GM23338 (cell line): ENCODE data around the gene SYT14.

ENCODE experiments used
- CREB1 ChIP-seq: fragments of 250-450 bp; sonication (Bioruptor Pico); IDR thresholded peaks from 2 replicates; pipeline ENCODE4 v1.5.0; 2020; ENCODE audit warnings: low read depth, mild to moderate bottlenecking, moderate library complexity
- EZH2 ChIP-seq: fragments of 200-600 bp; sonication (generic); IDR thresholded peaks from one replicate; pipeline ENCODE4 v1.8.0; 2017; ENCODE audit warnings: antibody characterized with exemption, mild to moderate bottlenecking, low read depth; ENCODE audit not compliant: unreplicated experiment
- JUNB ChIP-seq: IDR thresholded peaks from one replicate; pipeline ENCODE4 v1.6.1; 2016; ENCODE audit warnings: antibody characterized with exemption; ENCODE audit not compliant: unreplicated experiment
- POLR2AphosphoS5 ChIP-seq: IDR thresholded peaks from 2 replicates; pipeline ENCODE4 v1.6.1; 2016; ENCODE audit warnings: antibody characterized with exemption, low read depth
- ZNF114 ChIP-seq: fragments of 250-450 bp; sonication (Bioruptor Pico); IDR thresholded peaks from 2 replicates; pipeline ENCODE4 v1.5.0; 2020; ENCODE audit warnings: mild to moderate bottlenecking, moderate library complexity
- TF ChIP-seq, protein P1 (sequence below), 2 experiments: fragments of 200-600 bp in 1 of 2; sonication (generic) in 1 of 2; conservative IDR thresholded peaks; 2 replicates each; pipeline versions ENCODE4 v1.5.1 to v1.6.1; 2016 to 2017; ENCODE audit warnings: antibody characterized with exemption in 2 of 2, low read depth in 2 of 2, mild to moderate bottlenecking in 2 of 2, moderate library complexity in 1 of 2
- TF ChIP-seq, protein P2 (sequence below): IDR thresholded peaks from one replicate; pipeline ENCODE4 v1.6.1; 2018; ENCODE audit warnings: antibody characterized with exemption; ENCODE audit not compliant: unreplicated experiment
- TF ChIP-seq, protein P3 (sequence below): IDR thresholded peaks from 2 replicates; pipeline ENCODE4 v1.6.1; 2016; ENCODE audit warnings: antibody characterized with exemption

DNA sequence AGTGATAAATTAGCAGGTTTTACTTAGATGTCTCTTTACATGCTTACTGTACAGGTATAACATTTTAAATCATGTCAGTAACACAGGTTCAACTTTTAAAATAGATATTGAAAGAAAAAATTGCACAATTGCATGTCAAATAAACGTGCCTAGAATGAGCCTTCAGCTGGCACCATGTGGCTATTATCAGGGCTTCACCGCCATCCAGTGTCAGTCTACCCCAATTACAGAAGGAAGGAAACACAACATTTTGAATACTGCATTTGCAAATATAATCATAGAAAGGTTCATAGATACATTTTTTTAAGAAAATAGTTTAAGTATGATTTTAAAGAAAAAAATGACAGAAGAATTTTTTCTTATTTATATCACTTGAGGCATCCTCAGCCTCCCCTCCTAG is 247.0 kb downstream of the SYT14 start:
- TF ChIP-seq, protein P1, sequence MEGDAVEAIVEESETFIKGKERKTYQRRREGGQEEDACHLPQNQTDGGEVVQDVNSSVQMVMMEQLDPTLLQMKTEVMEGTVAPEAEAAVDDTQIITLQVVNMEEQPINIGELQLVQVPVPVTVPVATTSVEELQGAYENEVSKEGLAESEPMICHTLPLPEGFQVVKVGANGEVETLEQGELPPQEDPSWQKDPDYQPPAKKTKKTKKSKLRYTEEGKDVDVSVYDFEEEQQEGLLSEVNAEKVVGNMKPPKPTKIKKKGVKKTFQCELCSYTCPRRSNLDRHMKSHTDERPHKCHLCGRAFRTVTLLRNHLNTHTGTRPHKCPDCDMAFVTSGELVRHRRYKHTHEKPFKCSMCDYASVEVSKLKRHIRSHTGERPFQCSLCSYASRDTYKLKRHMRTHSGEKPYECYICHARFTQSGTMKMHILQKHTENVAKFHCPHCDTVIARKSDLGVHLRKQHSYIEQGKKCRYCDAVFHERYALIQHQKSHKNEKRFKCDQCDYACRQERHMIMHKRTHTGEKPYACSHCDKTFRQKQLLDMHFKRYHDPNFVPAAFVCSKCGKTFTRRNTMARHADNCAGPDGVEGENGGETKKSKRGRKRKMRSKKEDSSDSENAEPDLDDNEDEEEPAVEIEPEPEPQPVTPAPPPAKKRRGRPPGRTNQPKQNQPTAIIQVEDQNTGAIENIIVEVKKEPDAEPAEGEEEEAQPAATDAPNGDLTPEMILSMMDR (conservative IDR thresholded peaks at IDR 0.05; ENCODE audit: low read depth in 2 of 2), result peak; percentile 62 to 73
- TF ChIP-seq POLR2AphosphoS5 (no peak), EZH2 (no peak), CREB1 (CRISPR knock-in tag) (no peak), JUNB (no peak), ZNF114 (CRISPR knock-in tag) (no peak)
- TF ChIP-seq, protein P2, sequence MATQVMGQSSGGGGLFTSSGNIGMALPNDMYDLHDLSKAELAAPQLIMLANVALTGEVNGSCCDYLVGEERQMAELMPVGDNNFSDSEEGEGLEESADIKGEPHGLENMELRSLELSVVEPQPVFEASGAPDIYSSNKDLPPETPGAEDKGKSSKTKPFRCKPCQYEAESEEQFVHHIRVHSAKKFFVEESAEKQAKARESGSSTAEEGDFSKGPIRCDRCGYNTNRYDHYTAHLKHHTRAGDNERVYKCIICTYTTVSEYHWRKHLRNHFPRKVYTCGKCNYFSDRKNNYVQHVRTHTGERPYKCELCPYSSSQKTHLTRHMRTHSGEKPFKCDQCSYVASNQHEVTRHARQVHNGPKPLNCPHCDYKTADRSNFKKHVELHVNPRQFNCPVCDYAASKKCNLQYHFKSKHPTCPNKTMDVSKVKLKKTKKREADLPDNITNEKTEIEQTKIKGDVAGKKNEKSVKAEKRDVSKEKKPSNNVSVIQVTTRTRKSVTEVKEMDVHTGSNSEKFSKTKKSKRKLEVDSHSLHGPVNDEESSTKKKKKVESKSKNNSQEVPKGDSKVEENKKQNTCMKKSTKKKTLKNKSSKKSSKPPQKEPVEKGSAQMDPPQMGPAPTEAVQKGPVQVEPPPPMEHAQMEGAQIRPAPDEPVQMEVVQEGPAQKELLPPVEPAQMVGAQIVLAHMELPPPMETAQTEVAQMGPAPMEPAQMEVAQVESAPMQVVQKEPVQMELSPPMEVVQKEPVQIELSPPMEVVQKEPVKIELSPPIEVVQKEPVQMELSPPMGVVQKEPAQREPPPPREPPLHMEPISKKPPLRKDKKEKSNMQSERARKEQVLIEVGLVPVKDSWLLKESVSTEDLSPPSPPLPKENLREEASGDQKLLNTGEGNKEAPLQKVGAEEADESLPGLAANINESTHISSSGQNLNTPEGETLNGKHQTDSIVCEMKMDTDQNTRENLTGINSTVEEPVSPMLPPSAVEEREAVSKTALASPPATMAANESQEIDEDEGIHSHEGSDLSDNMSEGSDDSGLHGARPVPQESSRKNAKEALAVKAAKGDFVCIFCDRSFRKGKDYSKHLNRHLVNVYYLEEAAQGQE, result no peak
- TF ChIP-seq, protein P3, sequence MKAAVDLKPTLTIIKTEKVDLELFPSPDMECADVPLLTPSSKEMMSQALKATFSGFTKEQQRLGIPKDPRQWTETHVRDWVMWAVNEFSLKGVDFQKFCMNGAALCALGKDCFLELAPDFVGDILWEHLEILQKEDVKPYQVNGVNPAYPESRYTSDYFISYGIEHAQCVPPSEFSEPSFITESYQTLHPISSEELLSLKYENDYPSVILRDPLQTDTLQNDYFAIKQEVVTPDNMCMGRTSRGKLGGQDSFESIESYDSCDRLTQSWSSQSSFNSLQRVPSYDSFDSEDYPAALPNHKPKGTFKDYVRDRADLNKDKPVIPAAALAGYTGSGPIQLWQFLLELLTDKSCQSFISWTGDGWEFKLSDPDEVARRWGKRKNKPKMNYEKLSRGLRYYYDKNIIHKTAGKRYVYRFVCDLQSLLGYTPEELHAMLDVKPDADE, result no peak
